OCI-LY1 (cell line): Measurements from ENCODE around the gene CPPED1.

Experiments used
- H2AFZ ChIP-seq: fragments of 200-600 bp; sonication (generic), shearing (Covaris generic); 2 replicates; pipeline ENCODE4 v1.6.0; 2014; ENCODE audit warnings: antibody characterized with exemption, mild to moderate bottlenecking, low read length
- H3F3A ChIP-seq: fragments of 200-600 bp; sonication (generic), shearing (Covaris generic); 2 replicates; pipeline ENCODE4 v1.6.0; 2014; ENCODE audit warnings: mild to moderate bottlenecking, antibody characterized with exemption, low read length, moderate library complexity; ENCODE audit not compliant: insufficient read depth
- H3K27ac ChIP-seq: fragments of 200-600 bp; sonication (generic); 2 replicates; pipeline ENCODE4 v1.5.1; 2014; ENCODE audit warnings: low read length, mixed run types, mild to moderate bottlenecking, low read depth; ENCODE audit not compliant: poor library complexity, severe bottlenecking
- H3K27me3 ChIP-seq: fragments of 200-600 bp; sonication (generic); 2 replicates; pipeline ENCODE4 v1.6.0; 2014; ENCODE audit warnings: antibody characterized with exemption, mild to moderate bottlenecking, low read length, moderate library complexity; ENCODE audit not compliant: insufficient read depth
- H3K36me3 ChIP-seq: fragments of 200-600 bp; sonication (generic); 2 replicates; pipeline ENCODE4 v1.6.1; 2014; ENCODE audit warnings: mild to moderate bottlenecking, antibody characterized with exemption, low read length, moderate library complexity, mixed read lengths; ENCODE audit not compliant: insufficient read depth
- H3K4me1 ChIP-seq: fragments of 200-600 bp; sonication (generic); 2 replicates; pipeline ENCODE4 v1.5.1; 2014; ENCODE audit warnings: mild to moderate bottlenecking, low read length, moderate library complexity; ENCODE audit not compliant: insufficient read depth, severe bottlenecking
- H3K4me2 ChIP-seq: fragments of 200-600 bp; sonication (generic), shearing (Covaris generic); 2 replicates; pipeline ENCODE4 v1.6.1; 2014; ENCODE audit warnings: low read length
- H3K4me3 ChIP-seq: fragments of 200-600 bp; sonication (generic); 2 replicates; pipeline ENCODE4 v1.5.1; 2014; ENCODE audit warnings: low read length, low read depth, mild to moderate bottlenecking, mixed read lengths; ENCODE audit not compliant: poor library complexity, severe bottlenecking
- H3K79me2 ChIP-seq: fragments of 200-600 bp; shearing (Covaris generic); 2 replicates; pipeline ENCODE4 v1.6.1; 2016; ENCODE audit warnings: mixed run types, low read length, mixed read lengths; ENCODE audit not compliant: insufficient read depth
- H3K9ac ChIP-seq: fragments of 200-600 bp; sonication (generic), shearing (Covaris generic); 2 replicates; pipeline ENCODE4 v1.6.1; 2014; ENCODE audit warnings: mild to moderate bottlenecking, low read length, mixed read lengths
- H3K9me2 ChIP-seq: fragments of 200-600 bp; sonication (generic), shearing (Covaris generic); 2 replicates; pipeline ENCODE4 v1.6.1; 2014; ENCODE audit warnings: low read depth, mild to moderate bottlenecking, low read length, mixed read lengths
- H3K9me3 ChIP-seq: fragments of 200-600 bp; shearing (Covaris generic); 2 replicates; pipeline ENCODE4 v1.6.1; 2014; ENCODE audit warnings: low read length, mixed read lengths
- H4K20me1 ChIP-seq: fragments of 200-600 bp; sonication (generic), shearing (Covaris generic); 2 replicates; pipeline ENCODE4 v1.6.0; 2016; ENCODE audit warnings: mild to moderate bottlenecking, low read length; ENCODE audit not compliant: insufficient read depth
- CTCF ChIP-seq: fragments of 200-600 bp; sonication (generic), shearing (Covaris generic); IDR thresholded peaks from 2 replicates; pipeline ENCODE4 v1.5.1; 2017; ENCODE audit warnings: mild to moderate bottlenecking, antibody characterized with exemption, low read length, moderate library complexity, mixed read lengths
- EZH2 ChIP-seq: fragments of 200-600 bp; sonication (generic), shearing (Covaris generic); IDR thresholded peaks from 2 replicates; pipeline ENCODE4 v1.8.0; 2017; ENCODE audit warnings: borderline replicate concordance, mixed run types, mild to moderate bottlenecking, antibody characterized with exemption, low read length, moderate library complexity, mixed read lengths

CPPED1 gene

GRCh38 chr16:12643034-12643455, 160.6 kb downstream of the CPPED1 start:
- no peak overlapping the region for H2AFZ ChIP-seq
- H3K9me3 ChIP-seq, result no peaks in the 10 kb centered on the region
- H3K27me3 ChIP-seq, result no peaks in the 10 kb centered on the region
- H3F3A ChIP-seq, result no peaks in the 10 kb centered on the region
- H3K4me2 ChIP-seq, result no peak overlapping the region
- H3K27ac ChIP-seq, result no peak overlapping the region
- no peak overlapping the region for H3K4me3 ChIP-seq
- TF ChIP-seq EZH2 (no peak), CTCF (no peak)
- no peaks in the 10 kb centered on the region for H3K9me2 ChIP-seq
- H3K4me1 ChIP-seq, result no peaks in the 10 kb centered on the region
- H4K20me1 ChIP-seq, result no peaks in the 10 kb centered on the region
- no peak overlapping the region for H3K9ac ChIP-seq
- no peaks in the 10 kb centered on the region for H3K36me3 ChIP-seq
- H3K79me2 ChIP-seq, result no peaks in the 10 kb centered on the region

DNA sequence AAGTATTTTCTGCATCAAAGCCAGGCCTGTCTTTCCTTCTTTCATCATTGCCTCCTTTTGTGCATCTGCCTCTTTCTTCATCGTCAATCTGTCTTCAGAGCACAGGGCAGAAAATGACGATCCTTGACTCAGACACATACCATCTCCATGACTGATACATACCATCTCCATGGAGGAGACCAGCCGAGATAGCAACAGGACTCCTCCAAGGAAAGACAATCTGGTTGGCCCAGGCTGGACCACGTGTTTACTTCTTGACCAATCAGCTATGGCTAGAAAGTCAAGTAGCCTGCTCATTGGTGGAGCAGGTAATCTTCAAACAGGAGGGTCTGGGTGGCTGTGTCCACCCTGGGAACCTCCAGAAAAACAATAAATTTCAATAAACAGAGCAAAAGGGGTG, 164.6 kb downstream of the CPPED1 start:
- no peak overlapping the region for H2AFZ ChIP-seq
- H4K20me1 ChIP-seq, result no peaks in the 10 kb centered on the region
- no peaks in the 10 kb centered on the region for H3K4me1 ChIP-seq
- no peak overlapping the region for H3K4me3 ChIP-seq
- H3K9me2 ChIP-seq, result no peaks in the 10 kb centered on the region
- no peaks in the 10 kb centered on the region for H3K27me3 ChIP-seq
- no peaks in the 10 kb centered on the region for H3F3A ChIP-seq
- H3K27ac ChIP-seq, result no peak overlapping the region
- H3K4me2 ChIP-seq, result no peak overlapping the region
- no peaks in the 10 kb centered on the region for H3K36me3 ChIP-seq
- no peak overlapping the region for H3K9ac ChIP-seq
- H3K9me3 ChIP-seq, result no peaks in the 10 kb centered on the region
- TF ChIP-seq CTCF (no peak), EZH2 (no peak)
- no peaks in the 10 kb centered on the region for H3K79me2 ChIP-seq

DNA sequence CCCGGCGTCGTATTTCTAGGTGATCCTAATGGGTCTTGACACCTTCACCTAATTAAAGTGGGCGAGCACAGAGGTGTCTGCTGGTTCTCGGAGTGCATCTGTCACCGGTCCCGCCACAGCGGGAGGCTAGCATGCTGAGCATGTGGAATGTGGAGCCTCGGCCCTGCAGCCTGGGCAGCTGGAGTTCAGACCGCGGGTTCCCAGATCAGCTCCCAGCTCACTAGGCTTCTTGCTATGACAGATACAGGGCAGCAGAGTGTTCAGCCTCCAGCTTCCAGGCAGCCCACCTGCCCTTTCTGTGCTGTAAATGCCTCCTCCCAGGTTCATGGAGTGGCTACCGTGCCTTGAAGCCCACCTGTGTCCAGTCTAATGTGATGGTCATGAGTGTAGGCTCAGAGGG, 166.7 kb downstream of the CPPED1 start:
- TF ChIP-seq CTCF (no peak), EZH2 (no peak)
- Histone ChIP-seq H3K4me2 (no peak overlapping the region), H3K27me3 (no peaks in the 10 kb centered on the region), H3K4me1 (no peaks in the 10 kb centered on the region), H4K20me1 (no peaks in the 10 kb centered on the region), H3K9me3 (no peaks in the 10 kb centered on the region), H2AFZ (no peak overlapping the region), H3K79me2 (no peaks in the 10 kb centered on the region), H3F3A (no peaks in the 10 kb centered on the region), H3K9me2 (no peaks in the 10 kb centered on the region), H3K9ac (no peak overlapping the region), H3K36me3 (no peaks in the 10 kb centered on the region), H3K27ac (no peak overlapping the region), H3K4me3 (no peak overlapping the region)
